Gastrocnemius medialis (tissue), 4 donors: ENCODE data around the gene MAD2L1BP.

ENCODE experiments used
- CTCF ChIP-seq, 5 experiments: fragments of 450-650 bp in 3 of 5; fragments of 200-600 bp in 2 of 5; sonication (generic) in 2 of 5; IDR thresholded peaks in 4 of 5; conservative IDR thresholded peaks in 1 of 5; 1 replicate in 4 of 5; 2 replicates in 1 of 5; pipeline ENCODE4 v1.5.1; 2016 to 2019; ENCODE audit warnings: antibody characterized with exemption in 5 of 5, mild to moderate bottlenecking in 3 of 5, moderate library complexity in 3 of 5
- POLR2A ChIP-seq, 2 donors: fragments of 450-650 bp; IDR thresholded peaks; one replicate each; pipeline ENCODE4 v1.6.1; 2017; ENCODE audit warnings: antibody characterized with exemption in 2 of 2, mild to moderate bottlenecking in 2 of 2, moderate library complexity in 2 of 2

GRCh38 chr6:43593938-43594337 lies 41.7 kb upstream of the MAD2L1BP start:
- TF ChIP-seq CTCF (IDR thresholded peaks at IDR 0.05 in 4 of 5, conservative IDR thresholded peaks at IDR 0.05 in 1 of 5) (no peak), POLR2A (IDR thresholded peaks at IDR 0.05) (no peak)
